Heart left ventricle (tissue), 13 donors: ENCODE measurements around the gene C12orf75.
"Not testable (repeated sequence)": the region's sequence is repeated elsewhere in the genome, so short reads cannot be mapped to it uniquely, and the experiment has no call there.

Experiments
- CTCF ChIP-seq, 12 donors: fragments of 200-600 bp; sonication (generic) in 4 of 12; IDR thresholded peaks; one replicate each; pipeline versions ENCODE4 v1.5.0 to v1.8.0; 2018 to 2022; ENCODE audit warnings: antibody characterized with exemption in 12 of 12, mild to moderate bottlenecking in 5 of 12
- POLR2A ChIP-seq, 2 donors: fragments of 450-650 bp; IDR thresholded peaks; one replicate each; pipeline ENCODE4 v1.6.1; 2017; ENCODE audit warnings: antibody characterized with exemption in 2 of 2, mild to moderate bottlenecking in 2 of 2, moderate library complexity in 2 of 2
- donor health status: ischemic (EF 13 %, LVEDD 7.1; RV severe dilation, severe dysfunction).
- donor health status: DM: no; HTN: yes; CAD: no.
- donor health status: DM: no; HTN: no; CAD: no.
- donor health status: ischemic (EF 25% LVEDD 6.9; RV normal size, moderate dysfunction).
- donor health status: ischemic (EF 25% LVEDD 5.7; RV mildly dilated, moderate dysfunction).
- donor health status: ischemic (EF 35%, LVEDD 5.7; RV mildly dilated, moderate dysfunction).
- donor health status: nonischemic (EF 11% LVEDD 7.7; RV severe dilation, severe dysfunction).
- donor health status: DM: yes; HTN: yes; CAD: no.
- donor health status: PGD.
- donor health status: ischemic (EF 29% LVEDD 5.4; RV normal size, mild dysfunction).
- donor health status: nonischemic (EF 23%, LVEDD 6.1; RV moderate dilation, normal function).

- TF ChIP-seq POLR2A, CTCF (IDR thresholded peaks at IDR 0.05): not testable (repeated sequence)
Observed at GRCh38 chr12:105311936-105312335, 18.6 kb upstream of the C12orf75 start.
